ENCODE results near the gene EFNB2.

EFNB2 gene

DNA sequence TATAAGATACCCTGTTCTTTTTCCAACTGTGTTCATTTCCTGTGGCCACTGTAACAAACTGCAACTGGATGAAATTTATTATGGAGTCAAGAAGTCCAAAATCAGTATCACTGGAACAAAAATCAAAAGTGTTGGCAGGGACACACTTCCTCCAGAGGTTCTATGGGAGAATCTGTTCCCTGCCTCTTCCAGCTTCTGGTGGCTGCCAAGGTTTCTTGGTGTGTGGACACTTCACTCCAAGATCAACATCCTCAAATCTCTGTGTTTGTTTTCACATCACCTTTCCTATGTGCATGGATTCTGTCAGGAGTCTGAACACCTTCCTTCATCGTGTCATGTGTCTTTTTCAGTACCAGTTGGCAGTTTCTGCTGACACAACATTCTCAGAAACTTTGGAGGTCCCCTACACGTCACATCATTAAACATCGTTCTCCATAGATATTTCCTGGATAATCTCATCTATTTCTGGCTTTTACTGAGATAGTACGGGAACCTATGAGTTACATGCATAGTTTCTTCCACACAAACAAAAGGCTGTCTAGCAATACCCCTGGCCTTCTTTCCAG, 15.2 kb upstream of the EFNB2 start:
- DNase-seq (ENCODE audit: low read depth in 2 of 2), result no peak

DNA sequence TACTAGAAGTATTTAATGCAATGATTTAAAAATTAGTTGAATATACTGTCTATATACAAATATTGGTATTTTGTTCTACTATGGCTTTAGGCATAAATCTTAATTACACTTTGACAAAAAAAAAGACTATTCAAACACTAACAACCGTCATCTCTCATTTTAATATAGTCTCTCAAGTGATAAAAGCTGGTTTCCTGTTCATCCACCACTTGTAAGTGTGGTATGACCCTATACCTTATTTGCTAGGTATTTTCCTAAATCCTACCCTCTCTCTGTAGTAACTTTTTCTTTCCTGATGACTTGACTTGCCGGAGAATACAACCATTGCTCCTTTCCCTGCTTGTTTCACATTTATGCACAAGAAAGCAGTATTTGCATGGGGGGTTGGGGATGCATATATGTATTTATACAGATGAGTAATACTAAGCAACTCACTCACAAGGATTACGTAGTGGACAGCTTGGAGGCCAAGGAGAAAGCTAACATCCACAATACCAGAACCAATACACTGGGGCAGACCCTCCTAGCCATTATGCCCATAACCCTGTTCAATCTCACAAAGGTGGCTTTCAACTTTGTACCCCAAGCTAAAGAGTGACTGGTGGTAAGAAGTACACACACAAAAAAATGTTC, 12.7 kb upstream of the EFNB2 start:
- no peak for DNase-seq (ENCODE audit: low read depth in 2 of 2)

DNA sequence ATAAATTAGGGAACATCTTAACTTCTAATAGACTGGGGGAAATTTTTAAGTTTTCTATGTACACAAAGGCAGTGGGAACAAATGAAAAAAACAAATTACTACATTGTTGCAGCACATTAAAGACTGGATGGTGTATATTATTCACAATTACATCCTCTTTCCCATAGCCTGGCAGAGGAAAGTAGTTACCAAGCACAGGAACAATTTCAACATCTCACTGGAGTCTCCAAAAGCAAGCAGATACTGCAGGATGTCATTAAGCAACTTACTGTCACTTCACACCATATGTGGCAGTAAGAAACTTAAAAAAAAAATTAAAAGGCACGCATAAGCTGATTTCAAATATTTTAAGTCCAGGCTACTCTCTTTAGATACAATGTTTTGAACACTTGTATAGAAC, 6.4 kb upstream of the EFNB2 start:
- no peak for DNase-seq (ENCODE audit: low read depth in 2 of 2)

DNA sequence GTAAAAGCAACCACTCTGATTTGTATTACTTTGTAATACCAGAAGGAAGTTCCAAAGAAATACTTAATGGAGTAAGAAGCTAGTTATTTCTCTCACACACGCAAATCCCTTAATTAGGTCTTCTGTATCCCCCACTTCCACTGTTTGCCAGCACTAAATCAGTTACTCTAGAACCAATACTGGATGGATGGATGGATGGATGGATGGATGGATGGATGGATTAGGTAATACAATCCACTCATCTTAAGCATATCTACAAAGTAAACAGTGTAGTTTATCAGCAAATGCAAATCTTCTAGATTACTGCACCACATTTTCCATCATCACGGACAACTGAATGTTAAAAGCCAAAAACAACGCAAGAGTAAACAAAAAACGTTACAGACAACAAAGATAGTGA, 5.2 kb upstream of the EFNB2 start:
- DNase-seq (ENCODE audit: low read depth in 2 of 2), result no peak

DNA sequence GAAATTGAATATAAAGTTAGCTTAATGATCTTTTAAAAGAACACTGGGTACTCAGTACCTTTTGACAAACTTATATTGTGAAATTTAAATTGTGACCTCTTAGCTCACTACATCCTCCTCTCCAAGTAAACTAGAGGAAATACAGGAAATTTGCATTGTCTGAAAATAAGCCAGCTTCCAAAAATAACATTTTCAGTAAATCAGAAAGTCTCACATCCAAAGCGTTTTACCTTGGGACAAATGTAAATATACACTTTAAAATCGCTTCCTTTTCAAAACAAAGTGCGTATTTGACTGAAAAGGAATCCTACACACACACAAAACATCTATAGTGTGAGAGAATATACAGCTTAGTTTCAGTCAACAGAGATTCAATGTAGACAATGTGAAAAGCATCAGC, 2.1 kb upstream of the EFNB2 start:
- no peak for DNase-seq (ENCODE audit: low read depth in 2 of 2)

DNA sequence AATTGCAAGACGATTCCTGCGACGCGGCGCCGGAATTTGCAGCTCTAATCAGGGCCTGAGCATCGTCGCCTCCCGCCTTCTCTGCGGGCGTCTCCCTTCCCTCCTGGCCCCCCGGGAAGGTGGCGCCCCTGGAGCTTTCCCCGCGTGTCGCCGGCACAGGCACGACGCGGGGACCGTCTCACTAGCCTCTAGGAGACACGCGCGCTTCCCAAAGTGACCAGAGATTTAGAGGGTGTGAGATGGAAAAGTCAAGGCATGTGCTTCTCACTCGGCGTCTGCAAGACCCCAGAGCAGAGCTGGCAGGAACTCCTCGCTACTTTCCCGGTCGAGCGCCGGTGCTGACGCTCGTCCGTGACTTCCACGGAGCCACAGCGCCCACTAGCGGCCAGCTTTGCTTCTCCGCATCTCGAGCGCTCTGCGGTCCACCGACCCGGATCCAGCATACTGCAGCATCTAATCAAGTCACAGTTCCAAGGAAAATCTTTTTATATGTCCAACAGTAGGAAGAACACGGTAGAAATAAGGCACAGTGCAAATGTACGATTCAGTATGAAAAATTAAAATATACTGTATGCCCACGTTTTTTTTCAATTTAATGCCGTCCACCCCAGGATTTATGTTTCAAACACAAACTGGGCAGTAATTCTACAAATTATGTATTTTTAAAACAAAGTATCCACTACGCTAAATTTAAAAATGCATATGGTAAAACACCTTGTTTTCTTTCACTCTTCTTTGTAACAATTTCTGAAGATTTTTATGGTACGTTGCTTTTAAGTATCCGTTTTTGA, 977 bp upstream of the EFNB2 start:
- DNase-seq (ENCODE audit: low read depth in 2 of 2), result peak; percentile 91 to 94

DNA sequence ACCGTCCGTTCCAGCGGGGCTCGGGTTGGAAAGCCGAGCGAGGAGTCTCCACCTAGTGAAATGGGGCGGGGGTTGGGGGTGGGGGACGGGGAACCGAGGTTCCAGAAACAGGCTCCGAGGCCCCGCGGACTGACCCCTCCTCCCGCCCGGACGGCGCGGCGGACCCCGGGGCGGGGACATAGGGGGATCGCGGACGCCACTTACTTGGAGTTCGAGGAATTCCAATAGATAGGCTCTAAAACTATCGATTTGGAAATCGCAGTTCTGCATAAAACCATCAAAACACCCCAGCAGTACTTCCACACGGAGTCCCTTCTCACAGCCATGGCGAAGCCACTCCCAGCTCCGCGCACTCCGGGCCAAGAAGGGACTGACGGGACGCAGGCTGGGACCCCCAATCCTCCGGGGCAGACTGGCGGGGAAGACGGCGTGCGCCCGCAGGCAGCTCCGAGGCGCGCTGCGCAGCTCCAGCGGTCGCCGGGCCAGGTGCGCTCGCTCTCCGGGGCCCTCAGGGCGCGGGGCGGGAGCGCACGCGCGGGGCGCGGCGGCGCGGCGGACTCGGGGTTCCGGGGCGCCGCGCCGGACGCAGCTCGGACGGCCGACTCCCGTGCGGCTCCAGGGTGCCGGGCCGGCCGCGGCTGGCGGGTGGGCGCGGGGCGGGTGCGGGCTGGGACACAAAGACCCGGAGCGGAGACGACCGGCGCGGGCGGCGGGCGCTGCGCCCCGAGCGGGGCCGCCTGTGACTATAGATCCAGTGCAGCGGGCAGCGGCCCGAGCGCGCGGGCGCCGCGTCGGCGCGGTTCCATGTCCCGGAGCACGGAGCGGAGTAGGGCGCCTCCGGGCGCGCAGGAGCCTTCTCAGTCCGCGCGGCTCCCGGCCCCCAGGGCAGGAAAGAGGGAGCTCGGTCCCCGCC, 567 bp downstream of the EFNB2 start:
- DNase-seq (ENCODE audit: low read depth in 2 of 2), result peak in 1 of 2 donors; percentile 5

DNA sequence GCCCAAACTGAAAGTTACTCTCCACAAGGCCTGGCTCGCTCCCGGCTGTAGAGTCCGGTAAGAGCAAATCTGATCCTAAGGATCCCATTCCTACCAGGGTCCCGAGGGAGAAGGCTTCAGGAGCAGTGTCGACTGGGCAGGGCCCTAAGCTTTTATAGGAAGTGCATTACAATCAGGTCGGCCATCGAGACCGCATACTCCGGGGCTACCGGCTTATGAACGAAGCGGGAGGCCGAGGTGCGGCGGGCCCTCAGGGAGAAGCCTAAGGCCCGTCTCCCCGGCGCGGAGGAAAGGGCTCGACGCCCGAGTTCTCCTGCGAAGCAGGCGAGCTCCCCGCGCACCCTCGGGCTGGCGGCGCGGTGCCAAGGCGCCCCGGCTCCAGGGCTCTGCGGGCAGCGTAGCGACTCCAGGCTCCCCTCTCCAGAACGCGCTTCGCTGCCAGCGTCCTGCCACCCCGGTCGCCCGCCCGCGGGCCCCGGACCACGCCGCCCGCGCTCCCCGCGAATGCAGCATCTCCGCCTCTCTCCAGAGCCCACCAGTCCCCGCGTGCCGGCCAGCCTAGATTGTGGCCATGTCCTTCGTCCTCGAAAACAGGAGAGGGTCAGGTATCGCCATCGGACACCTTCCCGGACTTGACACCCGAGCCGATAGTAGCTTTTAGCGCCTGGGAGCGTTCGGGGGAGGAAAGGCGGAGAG, 1.4 kb downstream of the EFNB2 start:
- peak in 1 of 2 donors; percentile 13 for DNase-seq (ENCODE audit: low read depth in 2 of 2)

DNA sequence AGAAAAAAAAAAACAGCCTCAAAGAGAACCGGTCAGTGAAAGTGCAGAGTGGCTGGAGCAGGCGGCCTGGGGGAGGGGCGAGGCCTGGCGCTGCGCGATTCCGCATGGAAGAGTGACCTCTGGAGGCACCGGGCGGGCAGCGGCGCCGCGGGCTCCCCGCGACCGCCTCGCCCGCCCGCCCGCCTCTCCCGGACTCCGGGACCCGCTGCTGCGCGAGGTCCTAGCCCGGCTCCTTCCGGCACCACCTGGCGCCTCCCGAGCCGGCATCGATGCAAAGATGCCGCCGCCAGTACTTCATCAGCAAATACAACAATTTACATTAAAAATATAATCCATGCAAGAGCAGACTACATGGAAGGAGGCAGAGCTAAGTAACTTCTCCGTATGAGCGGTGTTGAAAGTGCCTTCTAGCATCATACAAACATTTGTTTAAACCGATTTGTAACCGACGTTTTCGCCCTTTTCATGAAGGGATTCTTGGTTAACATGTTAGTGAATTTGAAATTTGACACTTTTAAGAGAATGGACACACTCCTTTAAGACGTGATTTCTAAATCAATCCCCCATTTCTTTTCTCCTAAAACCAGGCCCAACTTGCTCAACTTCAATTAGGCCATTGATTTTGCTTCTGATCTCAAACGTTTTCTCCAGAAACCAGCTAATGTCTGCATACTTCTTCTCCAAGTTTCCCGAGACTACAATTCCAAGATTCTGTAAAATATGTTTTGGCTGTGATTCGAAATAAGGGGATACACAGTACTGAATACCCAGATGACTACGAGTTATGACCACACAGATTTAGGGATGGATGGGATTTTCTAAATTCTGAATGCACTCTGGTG, 2.1 kb downstream of the EFNB2 start:
- DNase-seq (ENCODE audit: low read depth in 2 of 2), result peak in 1 of 2 donors; percentile 6

DNA sequence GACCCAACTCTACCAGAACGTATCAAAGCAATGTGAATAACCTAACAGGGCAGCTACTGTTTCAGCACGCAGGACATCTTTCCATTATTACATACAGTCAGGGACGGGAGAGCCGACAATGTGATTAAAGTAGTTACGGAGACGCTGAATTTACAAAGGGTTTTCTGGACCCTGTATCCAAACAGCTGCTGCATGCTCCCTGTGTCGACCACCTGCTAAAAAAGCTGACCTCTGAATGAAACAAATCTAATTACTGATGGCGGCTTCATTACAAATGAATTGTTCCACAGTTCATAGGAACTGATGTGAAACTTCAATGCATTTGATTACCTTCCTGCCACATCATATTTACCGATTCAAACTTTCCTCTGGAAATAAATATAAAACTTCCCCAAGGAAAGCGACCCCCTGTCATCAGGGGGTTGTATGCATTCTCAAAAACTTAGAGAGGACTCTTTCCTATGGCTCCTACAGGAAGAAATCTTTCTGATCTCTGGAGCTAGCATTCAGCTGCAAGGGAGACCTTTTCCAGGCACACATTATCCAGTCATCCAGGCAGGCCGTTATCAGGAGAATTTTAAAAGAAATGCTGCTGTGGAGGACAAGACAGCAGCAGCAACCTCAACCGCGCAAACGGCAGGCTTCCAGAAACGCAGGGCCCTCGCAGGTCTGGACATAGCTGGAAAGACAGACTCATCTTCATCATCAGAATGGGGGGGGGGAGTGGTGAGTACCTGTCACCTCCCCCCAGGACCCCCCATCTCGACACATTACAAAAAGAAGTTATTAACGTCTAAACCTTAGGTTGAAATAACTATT, 3.1 kb downstream of the EFNB2 start:
- DNase-seq (ENCODE audit: low read depth in 2 of 2), result no peak

DNA sequence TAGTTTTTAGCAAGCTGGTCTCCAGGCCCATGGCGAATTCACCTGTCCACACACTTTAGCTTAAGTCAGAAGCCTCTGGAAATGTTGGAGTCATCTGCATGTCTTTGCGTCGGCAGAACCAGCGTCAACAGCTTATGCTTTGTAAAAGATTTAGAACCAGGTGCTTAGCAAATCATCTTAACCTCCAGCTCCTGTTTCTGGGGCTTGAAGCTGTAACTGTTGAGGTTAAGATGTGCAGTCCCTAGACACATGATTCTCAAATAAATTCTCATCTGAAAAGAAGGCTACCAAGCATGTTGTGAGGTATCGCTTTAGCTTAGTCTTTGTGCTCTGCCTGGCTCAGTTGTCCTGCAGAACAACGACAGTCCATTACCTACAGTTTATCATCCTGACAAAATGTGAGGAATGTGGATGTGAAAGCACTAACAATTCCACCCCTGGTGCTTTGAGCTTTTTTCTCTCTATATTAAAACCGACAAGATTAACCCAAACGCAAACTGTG, 4.4 kb downstream of the EFNB2 start:
- DNase-seq (ENCODE audit: low read depth in 2 of 2), result no peak

DNA sequence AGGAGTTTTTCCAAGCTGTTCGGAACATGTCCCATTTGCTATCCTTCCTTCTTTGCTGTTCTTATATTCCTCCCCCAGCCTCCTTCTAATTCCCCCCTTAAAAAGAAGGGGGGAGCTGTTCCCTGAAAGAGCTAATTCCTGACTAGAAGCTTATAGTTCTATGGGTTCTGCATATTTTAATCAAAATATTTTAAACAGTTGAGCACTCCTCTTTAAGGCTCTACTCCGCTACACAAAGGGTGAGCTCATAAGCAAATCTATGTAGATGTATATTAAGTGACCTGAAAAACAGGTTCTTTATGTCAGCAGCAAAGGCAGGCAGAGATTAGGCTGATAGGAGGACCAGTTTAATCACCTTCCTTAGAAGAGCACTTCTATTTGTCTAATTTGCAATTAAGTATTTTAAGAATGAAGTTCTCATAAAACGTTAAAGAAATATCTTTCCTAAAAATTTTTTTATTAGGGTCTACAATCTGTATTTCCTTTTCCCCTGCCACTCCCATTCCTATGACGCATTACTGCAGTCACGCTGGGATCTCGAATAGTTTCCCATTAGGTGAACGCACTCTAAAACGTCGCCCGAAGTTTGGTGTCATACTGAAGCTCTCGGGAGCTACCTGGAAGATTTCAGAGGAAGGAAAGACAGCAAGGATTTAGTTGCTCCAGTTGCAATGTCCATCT, 5.2 kb downstream of the EFNB2 start:
- DNase-seq (ENCODE audit: low read depth in 2 of 2), result no peak

DNA sequence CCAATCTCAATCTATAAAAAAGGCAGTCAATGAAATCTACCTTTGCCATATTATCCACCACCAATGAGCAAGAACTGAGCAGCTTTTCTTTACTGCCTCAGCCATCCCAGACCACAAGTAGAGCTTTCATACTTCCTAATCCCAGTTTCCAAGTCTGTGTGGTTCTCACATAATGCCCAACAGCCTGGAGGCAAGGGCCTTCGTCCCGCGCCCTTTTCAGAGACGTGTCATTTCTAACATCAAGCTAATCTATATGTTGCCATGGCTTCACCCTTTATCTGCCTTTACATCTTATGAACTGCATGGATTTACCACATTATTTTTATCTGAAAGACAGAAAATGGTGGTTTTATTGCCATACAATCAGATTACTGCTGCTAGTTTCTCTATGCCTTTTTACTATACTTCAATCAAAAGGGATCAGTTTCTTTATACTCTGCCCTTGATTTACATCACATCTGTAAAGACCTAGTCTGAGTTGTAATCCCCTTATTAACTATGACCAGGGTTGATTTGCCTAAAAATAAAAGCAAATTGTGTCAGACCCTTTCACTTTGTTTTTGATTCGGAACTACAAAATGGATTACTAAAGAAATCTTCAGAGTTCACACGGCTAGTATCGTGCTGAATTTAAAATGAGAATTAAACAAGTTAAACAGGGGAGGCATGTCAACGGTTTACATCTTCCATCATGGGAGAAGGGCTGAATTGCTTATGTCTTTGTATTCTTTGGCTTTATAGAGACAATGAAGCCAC, 5.9 kb downstream of the EFNB2 start:
- no peak for DNase-seq (ENCODE audit: low read depth in 2 of 2)

DNA sequence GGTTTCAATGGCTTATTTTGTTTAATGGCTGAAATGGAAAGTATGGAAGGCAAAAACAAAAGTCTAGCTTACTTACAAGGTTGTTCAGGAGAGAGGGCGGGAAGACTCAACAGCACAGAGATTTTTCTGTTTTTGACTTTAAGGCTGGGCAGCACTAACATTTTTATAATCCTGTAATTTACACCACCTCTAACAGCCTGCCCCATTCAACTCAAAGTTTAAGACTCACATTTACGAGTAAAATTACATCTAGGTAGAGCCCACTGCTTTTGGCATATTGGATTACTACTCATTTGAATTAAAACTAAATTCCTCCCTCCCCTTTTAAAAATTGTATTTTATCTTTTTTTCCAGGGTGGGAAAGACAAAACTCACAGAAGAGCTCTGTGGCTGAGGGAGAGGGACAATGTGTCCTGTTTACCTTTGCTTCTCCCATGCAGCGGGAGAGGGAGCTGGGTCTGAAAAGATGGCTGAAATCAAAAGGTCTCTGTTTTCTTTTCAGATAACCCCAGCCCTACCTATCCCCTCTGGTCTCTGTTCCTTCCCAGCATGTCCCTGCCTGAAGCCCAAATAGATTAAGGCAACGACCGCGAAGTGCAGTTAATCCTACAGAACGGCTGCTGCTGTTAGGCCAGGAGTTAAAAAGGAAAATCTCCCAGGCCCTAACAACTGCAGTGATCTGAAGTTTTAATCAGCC, 6.6 kb downstream of the EFNB2 start:
- no peak for DNase-seq (ENCODE audit: low read depth in 2 of 2)

DNA sequence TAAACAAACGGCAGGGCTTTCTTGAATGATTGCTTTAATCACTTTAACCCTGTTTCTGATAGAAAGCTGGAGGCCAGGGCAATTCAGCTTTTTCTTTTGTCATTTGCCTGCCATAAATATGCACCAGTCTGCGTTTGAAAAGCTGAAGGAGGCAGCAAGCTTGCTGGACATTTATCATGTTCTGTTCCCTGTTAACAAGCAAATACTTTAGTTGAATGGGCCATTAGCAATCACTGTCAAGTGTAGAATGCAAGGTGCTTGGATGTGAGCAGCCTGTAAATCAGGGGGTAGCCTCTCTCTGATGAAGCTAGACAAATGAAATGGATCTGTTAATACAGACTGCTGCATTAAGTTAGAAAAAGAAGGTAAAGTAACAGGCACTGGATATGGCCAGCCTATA, 7.6 kb downstream of the EFNB2 start:
- DNase-seq (ENCODE audit: low read depth in 2 of 2), result no peak

DNA sequence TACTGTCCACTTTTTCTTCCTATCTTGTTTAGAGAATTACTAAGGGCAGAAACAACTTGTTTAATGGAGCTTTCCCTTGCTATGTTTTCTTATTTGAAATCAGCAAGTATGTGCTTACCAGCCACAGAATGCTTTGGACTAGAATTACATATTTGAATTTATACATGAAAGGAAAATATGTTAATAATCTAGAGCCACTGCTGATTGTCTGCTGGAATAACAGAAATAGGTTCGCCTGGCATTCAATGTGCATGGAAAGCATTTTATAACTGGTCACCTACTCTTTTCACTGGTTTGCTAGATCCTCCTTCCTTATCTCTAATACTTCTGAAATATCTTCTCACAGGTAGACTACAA, 8.0 kb downstream of the EFNB2 start:
- DNase-seq (ENCODE audit: low read depth in 2 of 2), result no peak

DNA sequence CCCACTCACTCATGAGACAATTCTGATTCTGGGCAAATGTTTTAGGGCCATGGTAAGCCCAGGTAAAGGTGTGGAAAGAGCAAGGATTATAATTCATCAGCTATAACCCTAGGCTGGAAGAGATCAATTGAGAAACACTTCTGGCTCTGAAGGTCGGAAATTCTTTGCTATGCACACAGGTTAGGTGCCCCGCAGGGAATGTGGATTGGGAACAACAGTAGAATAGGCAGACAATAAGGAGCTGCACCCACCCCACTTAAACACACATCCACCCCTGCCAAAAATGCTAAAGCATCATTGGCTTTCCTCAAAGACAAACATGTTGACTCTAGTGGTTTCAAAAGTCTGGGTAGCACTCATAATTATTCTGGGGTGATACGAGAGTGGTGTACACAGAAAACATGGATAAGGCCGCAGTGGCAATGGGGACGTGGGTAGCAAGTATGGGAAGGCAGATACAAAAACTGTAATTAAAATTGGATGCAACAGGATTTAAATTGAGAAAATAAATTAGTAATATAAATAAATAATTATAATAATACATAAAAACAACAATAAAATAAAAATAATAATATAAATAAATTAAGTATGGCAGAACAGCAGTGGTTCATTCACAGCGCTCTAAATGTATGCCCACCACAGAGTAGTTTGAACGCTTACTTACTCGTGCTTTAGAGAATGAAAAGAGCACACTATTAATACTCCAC, 8.6 kb downstream of the EFNB2 start:
- DNase-seq (ENCODE audit: low read depth in 2 of 2), result no peak
